Lower leg skin (tissue), 4 donors: Measurements from ENCODE around the gene GBF1. TPM values are rescaled to one million over a fixed set of nuclear protein-coding genes. Genes with fewer than 3 reads are reported as not detected.

ENCODE experiments used
- DNase-seq, 2 donors: peaks; one replicate each; pipeline ENCODE4 v3.0.0-alpha.2; 2019; ENCODE audit warnings: low spot score in 2 of 2
- H3K4me3 ChIP-seq: fragments of 200-600 bp; sonication (generic); 2 replicates; pipeline ENCODE4 v1.5.1; 2017; ENCODE audit warnings: mild to moderate bottlenecking, low read depth; ENCODE audit not compliant: poor library complexity, severe bottlenecking
- CTCF ChIP-seq, 3 donors: fragments of 450-650 bp; IDR thresholded peaks; one replicate each; pipeline ENCODE4 v1.5.1; 2016; ENCODE audit warnings: antibody characterized with exemption in 3 of 3, mild to moderate bottlenecking in 3 of 3, moderate library complexity in 2 of 3
- POLR2A ChIP-seq, 2 donors: fragments of 450-650 bp; IDR thresholded peaks; one replicate each; pipeline ENCODE4 v1.6.1; 2016 to 2017; ENCODE audit warnings: antibody characterized with exemption in 2 of 2, mild to moderate bottlenecking in 1 of 2, moderate library complexity in 1 of 2
- WGBS, 2 donors: methylation state at CpG; one replicate each; pipeline ENCODE4 v1.1.5; 2018; 5-methylcytosine and 5-hydroxymethylcytosine counted together
- intact Hi-C: fragments of 100-400 bp; cut with DNase I; formaldehyde crosslinking; loops from one replicate; pipeline ENCODE4 v1.15.0; 2023; ENCODE audit warnings: low total_unique reads
- total RNA-seq, 4 donors: library from RNA; depleted of rRNA; stranded (reverse); fragments of >200 nt; gene quantifications; one replicate each; pipeline ENCODE4 v1.1.0, GENCODE V29; 2016

Gene GBF1
- total RNA-seq, 4 donors from 2014 or later, result 30.1 to 42.6 (median 39.1) TPM

GRCh38 chr10:102379383-102379782, 134.1 kb downstream of the GBF1 start:
- intact Hi-C loops, result no loop called here
- TF ChIP-seq CTCF (IDR thresholded peaks at IDR 0.05), result no peak
- no peak for TF ChIP-seq POLR2A (IDR thresholded peaks at IDR 0.05)
- WGBS, 2 donors, result 94 to 96% methylated on average over 5 to 6 of the region's 6 CpGs
- no peak for DNase-seq
- H3K4me3 ChIP-seq, result no peak overlapping the region

DNA sequence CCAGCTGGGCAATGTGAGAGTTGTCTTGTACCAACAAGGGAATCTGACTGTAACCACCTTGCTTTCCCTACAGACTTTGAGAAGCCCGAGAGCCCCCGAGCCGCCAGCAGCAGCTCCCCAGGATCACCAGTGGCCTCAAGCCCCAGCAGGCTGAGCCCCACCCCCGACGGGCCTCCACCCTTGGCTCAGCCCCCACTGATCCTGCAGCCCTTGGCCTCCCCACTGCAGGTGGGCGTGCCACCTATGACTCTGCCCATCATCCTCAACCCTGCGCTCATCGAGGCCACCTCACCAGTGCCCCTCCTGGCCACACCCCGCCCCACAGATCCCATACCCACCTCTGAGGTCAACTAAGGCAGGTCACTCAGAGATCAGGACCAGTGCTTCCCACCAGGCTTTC, 136.7 kb downstream of the GBF1 start:
- no peak for DNase-seq
- no peak for TF ChIP-seq CTCF (IDR thresholded peaks at IDR 0.05)
- no peak for TF ChIP-seq POLR2A (IDR thresholded peaks at IDR 0.05)
- H3K4me3 ChIP-seq, result no peak overlapping the region
- WGBS, 2 donors, result 58 to 71% methylated on average over 8 to 9 of the region's 9 CpGs
- intact Hi-C loops, result no loop called here

DNA sequence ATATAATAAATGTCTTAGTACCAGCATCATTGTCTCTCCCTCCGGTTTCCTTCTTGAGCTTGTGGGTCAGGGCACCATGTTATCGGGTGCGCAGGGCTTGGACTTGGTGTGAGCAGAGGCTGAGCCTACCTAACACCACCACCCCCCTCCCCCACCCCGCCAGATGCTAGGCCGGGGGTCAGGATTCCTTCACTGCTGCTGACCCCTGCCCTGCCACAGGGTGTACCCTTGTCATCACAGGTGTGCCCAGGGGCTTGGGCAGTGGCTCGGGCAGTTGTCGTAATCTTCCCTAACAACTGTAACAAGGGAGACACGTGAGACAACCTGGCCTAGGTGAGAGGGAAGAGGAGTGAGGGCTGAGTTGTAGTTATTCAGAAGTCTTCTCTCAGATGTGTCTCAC, 137.5 kb downstream of the GBF1 start:
- no peak overlapping the region for H3K4me3 ChIP-seq
- 90 to 95% methylated on average over 8 of the region's 8 CpGs for WGBS, 2 donors
- intact Hi-C loops, result no loop called here

DNA sequence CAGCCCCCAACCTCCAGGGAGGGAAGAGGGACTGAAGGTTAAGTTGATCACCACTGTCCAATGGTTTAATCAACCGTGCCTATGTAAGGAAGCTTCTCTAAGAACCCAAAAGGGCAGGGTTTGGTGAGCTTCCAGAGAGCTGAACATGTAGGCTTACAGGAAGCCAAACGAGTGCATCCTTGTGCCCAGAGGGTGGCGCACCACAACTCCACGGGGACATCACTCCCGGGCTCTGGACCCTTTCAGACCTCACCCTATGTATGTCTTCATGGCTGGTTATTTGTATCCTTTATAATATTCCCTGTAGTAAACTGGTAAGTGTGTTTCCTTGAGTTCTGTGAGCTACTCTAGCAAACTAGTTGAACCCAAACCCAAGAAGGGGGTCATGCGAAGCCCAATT, 138.7 kb downstream of the GBF1 start:
- H3K4me3 ChIP-seq, result no peak overlapping the region
- DNase-seq, result no peak
- intact Hi-C loops, result no loop called here
- TF ChIP-seq CTCF (IDR thresholded peaks at IDR 0.05), result no peak
- no peak for TF ChIP-seq POLR2A (IDR thresholded peaks at IDR 0.05)
- whole genome bisulfite sequencing, 2 donors, result 38 to 47% methylated on average over 6 of the region's 6 CpGs

More for the DNA sequence above, 137.5 kb downstream of the GBF1 start:
- no peak for DNase-seq
- TF ChIP-seq CTCF (IDR thresholded peaks at IDR 0.05) (no peak), POLR2A (IDR thresholded peaks at IDR 0.05) (no peak)

- 53 to 58% methylated on average over 4 of the region's 4 CpGs for WGBS, 2 donors
- no peak for DNase-seq
- intact Hi-C loops, result no loop called here
- no peak for TF ChIP-seq CTCF (IDR thresholded peaks at IDR 0.05)
- TF ChIP-seq POLR2A (IDR thresholded peaks at IDR 0.05), result no peak
- no peak overlapping the region for H3K4me3 ChIP-seq
Observed at GRCh38 chr10:102384606-102385429, 139.5 kb downstream of the GBF1 start.
